K562 (cell line): ENCODE measurements around the gene PADI4. TPM values are rescaled to one million over a fixed set of nuclear protein-coding genes. Genes with fewer than 3 reads are reported as not detected.

Experiments
- ATAC-seq: fragments of 200-7000 bp; cut with Tn5 transposase; 3 replicates; pipeline ENCODE4 v1.9.1; 2020; ENCODE audit warnings: moderate library complexity
- BruUV-seq: library from RNA; stranded (reverse); fragments of 400-500 nt; replicated peaks from 2 replicates; lab custom pipeline; 2021; lab: Mats Ljungman, UMichigan
- CTCF ChIA-PET: fragments of 300-600 bp; formaldehyde crosslinking; extraction: SDS; loops from one replicate; lab custom pipeline; 2021; ENCODE audit warnings: low intra/inter-chr PET ratio; lab: Yijun Ruan, JAX
- POLR2A ChIA-PET: fragments of 300-600, 350-650 bp; sonication (Branson Sonifier 250); formaldehyde crosslinking; extraction: SDS; loops from one replicate; lab custom pipeline; 2021; ENCODE audit warnings: antibody characterized with exemption, inconsistent platforms; lab: Yijun Ruan, JAX
- DNase-seq, 4 experiments: peaks; one replicate each; pipeline versions ENCODE4 v3.0.0 to v3.0.0-alpha.2; 2011 to 2018; ENCODE audit warnings: low spot score in 3 of 4, mixed read lengths in 3 of 4; ENCODE audit errors: extremely low read depth in 1 of 4
- FAIRE-seq: peaks from 2 replicates; lab custom pipeline; 2011; peaks lifted over from hg19 to GRCh38; lab: Jason Lieb, UNC
- H2AFZ ChIP-seq: 2 replicates; pipeline ENCODE4 v1.6.0; 2011; ENCODE audit warnings: low read depth, low read length, control low read depth, inconsistent platforms
- H3K27ac ChIP-seq: fragments of 200-600 bp; 3 replicates; pipeline ENCODE4 v1.8.0; 2011; ENCODE audit warnings: low read depth, mild to moderate bottlenecking, control low read depth, inconsistent platforms, low read length, moderate library complexity, mixed read lengths; ENCODE audit errors: extremely low read depth
- H3K27me3 ChIP-seq, 2 experiments: fragments of 300-600 bp in 1 of 2; 2 replicates in 1 of 2; 3 replicates in 1 of 2; pipeline versions ENCODE4 v1.6.0 to v1.8.0; 2011; ENCODE audit warnings: inconsistent platforms in 2 of 2, low read length in 2 of 2, mild to moderate bottlenecking in 1 of 2, mixed read lengths in 1 of 2, moderate library complexity in 1 of 2; ENCODE audit not compliant: control insufficient read depth in 2 of 2, insufficient read depth in 2 of 2
- H3K36me3 ChIP-seq: fragments of 300-600 bp; 3 replicates; pipeline ENCODE4 v1.8.0; 2011; ENCODE audit warnings: mild to moderate bottlenecking, low read length, inconsistent platforms; ENCODE audit not compliant: control insufficient read depth, insufficient read depth
- H3K4me1 ChIP-seq, 2 experiments: fragments of 200-600 bp in 1 of 2; replicated peaks in 1 of 2; 2 replicates in 1 of 2; 3 replicates in 1 of 2; pipeline versions ENCODE4 v1.5.1 to v1.8.0; 2011; ENCODE audit warnings: inconsistent platforms in 2 of 2, low read length in 2 of 2, mild to moderate bottlenecking in 1 of 2, mixed read lengths in 1 of 2, moderate library complexity in 1 of 2; ENCODE audit not compliant: control insufficient read depth in 2 of 2, insufficient read depth in 2 of 2
- H3K4me2 ChIP-seq: 2 replicates; pipeline ENCODE4 v1.6.1; 2011; ENCODE audit warnings: low read length, control low read depth, inconsistent platforms, mixed read lengths; ENCODE audit not compliant: insufficient read depth
- H3K4me3 ChIP-seq: fragments of 200-600 bp; sonication (generic), shearing (Covaris generic); 2 replicates; pipeline ENCODE4 v1.5.1; 2016; ENCODE audit warnings: control low read depth, inconsistent platforms
- H3K79me2 ChIP-seq: fragments of 200-600 bp; 3 replicates; pipeline ENCODE4 v1.8.0; 2011; ENCODE audit warnings: low read length, inconsistent platforms; ENCODE audit not compliant: control insufficient read depth, insufficient read depth
- H3K9ac ChIP-seq, 2 experiments: 2 replicates each; pipeline versions ENCODE4 v1.6.0 to v1.6.1; 2011; ENCODE audit warnings: low read depth in 2 of 2, low read length in 2 of 2, control low read depth in 1 of 2, inconsistent platforms in 1 of 2, mild to moderate bottlenecking in 1 of 2, mixed read lengths in 1 of 2; ENCODE audit not compliant: insufficient read depth in 1 of 2
- H3K9me1 ChIP-seq: one replicate; pipeline ENCODE4 v1.6.0; 2011; ENCODE audit warnings: inconsistent platforms, mild to moderate bottlenecking, low read length, moderate library complexity; ENCODE audit not compliant: control insufficient read depth, insufficient read depth
- H3K9me3 ChIP-seq: replicated peaks from 2 replicates; pipeline ENCODE4 v1.5.1; 2011; ENCODE audit warnings: low read depth, low read length, inconsistent platforms; ENCODE audit not compliant: control insufficient read depth, insufficient read depth
- H4K20me1 ChIP-seq: replicated peaks from 2 replicates; pipeline ENCODE4 v1.6.1; 2011; ENCODE audit warnings: low read length, inconsistent platforms, mixed read lengths; ENCODE audit not compliant: control insufficient read depth, insufficient read depth
- CBFA2T3 ChIP-seq: fragments of 450-650 bp; IDR thresholded peaks from 2 replicates; pipeline ENCODE4 v1.6.1; 2017
- CHD4 ChIP-seq: fragments of 200-600 bp; sonication (generic); IDR thresholded peaks from 3 replicates; pipeline ENCODE4 v1.6.1; 2012; ENCODE audit warnings: low read depth, mild to moderate bottlenecking, mixed read lengths, low read length, inconsistent platforms; ENCODE audit not compliant: insufficient read depth, insufficient replicate concordance, poor library complexity, severe bottlenecking
- DMBX1 ChIP-seq: fragments of 250-450 bp; sonication (Bioruptor Pico); IDR thresholded peaks from 2 replicates; pipeline ENCODE4 v1.8.0; 2022; ENCODE audit warnings: inconsistent platforms, mild to moderate bottlenecking, moderate library complexity, borderline replicate concordance
- E2F3 ChIP-seq: fragments of 250-450 bp; sonication (Bioruptor Pico); IDR thresholded peaks from 2 replicates; pipeline ENCODE4 v1.4.0; 2020; ENCODE audit warnings: mild to moderate bottlenecking
- HDAC3 ChIP-seq: fragments of 450-650 bp; IDR thresholded peaks from 2 replicates; pipeline ENCODE4 v1.6.1; 2018; ENCODE audit warnings: borderline replicate concordance, mild to moderate bottlenecking, moderate library complexity; ENCODE audit not compliant: partially characterized antibody
- KDM5B ChIP-seq: fragments of 200-600 bp; sonication (generic); IDR thresholded peaks from 2 replicates; pipeline ENCODE4 v1.6.1; 2012; ENCODE audit warnings: low read depth, mild to moderate bottlenecking, moderate library complexity, low read length, control low read depth, inconsistent platforms; ENCODE audit not compliant: insufficient replicate concordance
- MCM5 ChIP-seq: fragments of 450-650 bp; IDR thresholded peaks from 2 replicates; pipeline ENCODE4 v1.6.1; 2016; ENCODE audit warnings: low read depth
- NFE2 ChIP-seq: IDR thresholded peaks from 2 replicates; pipeline ENCODE4 v1.6.1; 2014; ENCODE audit warnings: antibody characterized with exemption, low read depth
- PHF21A ChIP-seq: fragments of 450-650 bp; IDR thresholded peaks from 2 replicates; pipeline ENCODE4 v1.6.1; 2017; ENCODE audit warnings: low read depth, borderline replicate concordance
- RNF2 ChIP-seq: sonication (generic); IDR thresholded peaks from 2 replicates; pipeline ENCODE4 v1.6.1; 2016
- SMAD2 ChIP-seq: fragments of 150-350 bp; IDR thresholded peaks from 2 replicates; pipeline ENCODE4 v1.6.1; 2014; ENCODE audit warnings: low read depth, mild to moderate bottlenecking, low read length
- TRIM28 ChIP-seq: fragments of 450-650 bp; IDR thresholded peaks from 2 replicates; pipeline ENCODE4 v1.6.1; 2017
- ZNF324 ChIP-seq: fragments of 250-450 bp; sonication (Bioruptor Pico); IDR thresholded peaks from 2 replicates; pipeline ENCODE4 v1.4.0; 2020; ENCODE audit warnings: mild to moderate bottlenecking
- ZNF785 ChIP-seq: fragments of 250-450 bp; sonication (Bioruptor Pico); IDR thresholded peaks from 2 replicates; pipeline ENCODE4 v1.4.0; 2020; ENCODE audit warnings: mild to moderate bottlenecking
- ZSCAN32 ChIP-seq: fragments of 450-650 bp; formaldehyde crosslinking; IDR thresholded peaks from 2 replicates; pipeline ENCODE4 v1.4.0; 2020; ENCODE audit warnings: mild to moderate bottlenecking, moderate library complexity
- WGBS: fragments of 100-300 bp; shearing (Covaris generic); methylation state at CpG from one replicate; pipeline ENCODE4 v1.1.6; 2016; ENCODE audit warnings: low coverage, mixed read lengths; ENCODE audit not compliant: insufficient coverage; ENCODE audit errors: missing lambda C conversion rate; 5-methylcytosine and 5-hydroxymethylcytosine counted together
- in situ Hi-C: fragments of 300-500 bp; cut with MboI; formaldehyde crosslinking; loops from 4 replicates; pipeline ENCODE4 v1.15.0; 2018; ENCODE audit warnings: inconsistent platforms, mixed read lengths
- intact Hi-C: fragments of 100-400 bp; cut with micrococcal nuclease; formaldehyde crosslinking; loops from 2 replicates; pipeline ENCODE4 v1.14.2; 2022
- polyA plus RNA-seq, 8 experiments: library from polyadenylated mRNA; depleted of rRNA in 4 of 8; stranded (reverse) in 5 of 8; unstranded in 3 of 8; fragments of >200 nt; fragmentation: Nextera tagmentation in 2 of 8; fragmentation: Illumina TruSeq in 1 of 8; extraction: Ambion mirVana in 2 of 8; extraction: Trizol in 1 of 8; gene quantifications; 2 replicates each; pipeline versions ENCODE4 v1.2.1 to v1.2.3, GENCODE V29; 2011 to 2014; ENCODE audit warnings: inconsistent platforms in 1 of 8, missing spikeins in 1 of 8
- total RNA-seq, 7 experiments: library from RNA; depleted of rRNA in 6 of 7; stranded (reverse); fragments of >200 nt in 6 of 7; fragmentation: Illumina TruSeq in 2 of 7; extraction: Trizol in 2 of 7; gene quantifications; 2 replicates each; pipeline versions ENCODE4 v1.2.1 to v1.2.3, GENCODE V29; 2011 to 2021; ENCODE audit warnings: low replicate concordance in 1 of 7
- TF ChIP-seq, protein P1 (sequence below): fragments of 450-650 bp; formaldehyde crosslinking; IDR thresholded peaks from 2 replicates; pipeline ENCODE4 v1.4.0; 2020; ENCODE audit warnings: mild to moderate bottlenecking, mixed read lengths

PADI4 gene
- total and polyA plus RNA-seq, 9 of the 15 experiments (the other 6 are each of a cell fraction or from before 2014, with no cell fraction given) = 0.22 to 0.33 TPM; not detected in 7

DNA sequence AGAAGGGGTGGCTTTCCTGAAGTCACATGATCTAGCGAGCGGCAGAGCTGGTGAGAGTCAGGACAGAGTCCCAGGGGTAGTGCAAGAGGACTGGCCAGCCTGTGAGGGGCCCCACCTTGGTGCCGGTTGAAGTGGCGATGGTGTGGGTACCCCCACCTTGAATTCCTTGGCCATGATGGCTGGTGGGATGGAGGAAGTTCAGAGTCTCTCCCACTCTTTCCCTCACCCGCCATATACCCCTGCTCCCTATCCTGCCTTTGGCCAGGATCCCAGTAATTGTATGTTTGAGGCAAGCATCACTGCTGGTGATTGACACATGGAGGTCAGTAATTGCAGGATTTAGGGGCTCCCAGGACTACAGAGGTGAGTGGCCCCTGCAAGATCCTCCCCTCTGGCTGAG, 47.3 kb upstream of the PADI4 start:
- in situ Hi-C loops (no loop called here), intact Hi-C loops (no loop called here)
- H3K36me3 ChIP-seq = no peaks in the 10 kb centered on the region
- H3K4me2 ChIP-seq = no peak overlapping the region
- BruUV-seq = no TSS peak
- no peak overlapping the region for H3K27ac ChIP-seq
- WGBS = 3% methylated on average over 5 of the region's 5 CpGs
- H3K4me3 ChIP-seq = no peak overlapping the region
- H3K9ac ChIP-seq = no peak overlapping the region
- peaks cover 9% of the 10 kb centered on the region for H4K20me1 ChIP-seq
- FAIRE-seq (no peak), ATAC-seq (no peak), DNase-seq (no peak)
- POLR2A ChIA-PET = interaction anchor here (0.6 kb wide), 1 partner anchor 16 kb away, joined by 3 read pairs; no protein-coding TSS in a partner anchor
- H3K4me1 ChIP-seq = no peaks in the 10 kb centered on the region
- no peaks in the 10 kb centered on the region for H3K9me3 ChIP-seq
- CTCF ChIA-PET = no interaction called here
- no peaks in the 10 kb centered on the region for H3K9me1 ChIP-seq
- no peaks in the 10 kb centered on the region for H3K79me2 ChIP-seq
- H2AFZ ChIP-seq = no peak overlapping the region
- TF ChIP-seq, protein P1, sequence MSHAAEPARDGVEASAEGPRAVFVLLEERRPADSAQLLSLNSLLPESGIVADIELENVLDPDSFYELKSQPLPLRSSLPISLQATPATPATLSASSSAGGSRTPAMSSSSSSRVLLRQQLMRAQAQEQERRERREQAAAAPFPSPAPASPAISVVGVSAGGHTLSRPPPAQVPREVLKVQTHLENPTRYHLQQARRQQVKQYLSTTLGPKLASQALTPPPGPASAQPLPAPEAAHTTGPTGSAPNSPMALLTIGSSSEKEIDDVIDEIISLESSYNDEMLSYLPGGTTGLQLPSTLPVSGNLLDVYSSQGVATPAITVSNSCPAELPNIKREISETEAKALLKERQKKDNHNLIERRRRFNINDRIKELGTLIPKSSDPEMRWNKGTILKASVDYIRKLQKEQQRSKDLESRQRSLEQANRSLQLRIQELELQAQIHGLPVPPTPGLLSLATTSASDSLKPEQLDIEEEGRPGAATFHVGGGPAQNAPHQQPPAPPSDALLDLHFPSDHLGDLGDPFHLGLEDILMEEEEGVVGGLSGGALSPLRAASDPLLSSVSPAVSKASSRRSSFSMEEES (CRISPR knock-in tag) = peak; percentile 62
- TF ChIP-seq PHF21A = no peak
- H3K27me3 ChIP-seq = peaks cover 9 to 52% of the 10 kb centered on the region in 2 experiments; a peak in 4 of 5 replicates

DNA sequence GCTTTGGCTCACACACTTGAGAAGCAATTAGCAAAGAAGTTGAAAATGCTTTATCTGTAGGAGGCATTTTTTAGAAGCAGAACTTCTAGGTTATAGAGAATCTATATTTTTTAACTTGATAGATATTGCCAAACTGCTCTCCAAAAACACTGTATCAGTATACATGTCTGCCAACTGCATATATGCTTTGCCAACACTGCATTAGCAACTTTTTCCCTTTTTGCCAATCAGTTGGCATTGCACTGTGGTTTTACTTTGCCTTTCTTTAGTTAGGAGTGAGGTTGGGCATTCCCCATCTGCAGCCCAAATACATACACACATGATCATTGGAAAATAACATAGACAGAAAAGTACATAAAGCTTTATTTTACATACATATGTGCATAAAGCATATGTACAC, 44.1 kb upstream of the PADI4 start:
- BruUV-seq = no TSS peak
- no peak for TF ChIP-seq CBFA2T3
- no peak for TF ChIP-seq ZNF785 (CRISPR knock-in tag)
- TF ChIP-seq NFE2 = no peak
- TF ChIP-seq TRIM28 = no peak
- no peak for TF ChIP-seq ZNF324
- TF ChIP-seq ZSCAN32 (CRISPR knock-in tag) = no peak
- no peak for TF ChIP-seq E2F3 (CRISPR knock-in tag)
- no peak for TF ChIP-seq DMBX1 (CRISPR knock-in tag)
- TF ChIP-seq MCM5 = no peak
- TF ChIP-seq RNF2 = no peak
- no peak for TF ChIP-seq SMAD2
- no peak for TF ChIP-seq CHD4
- TF ChIP-seq KDM5B = no peak
- TF ChIP-seq HDAC3 = no peak

More for the DNA sequence above, 44.1 kb upstream of the PADI4 start:
- Histone ChIP-seq H3K4me1 (no peaks in the 10 kb centered on the region), H3K9me3 (no peaks in the 10 kb centered on the region), H3K4me2 (no peak overlapping the region), H3K79me2 (no peaks in the 10 kb centered on the region), H4K20me1 (no peaks in the 10 kb centered on the region), H3K27ac (no peak overlapping the region), H3K9me1 (no peaks in the 10 kb centered on the region), H2AFZ (no peak overlapping the region), H3K27me3 (peaks cover 2 to 37% of the 10 kb centered on the region in 2 experiments; a peak in 3 of 5 replicates), H3K4me3 (no peak overlapping the region), H3K36me3 (no peaks in the 10 kb centered on the region), H3K9ac (no peak overlapping the region)
- ATAC-seq (no peak), DNase-seq (no peak), FAIRE-seq (no peak)
- CTCF ChIA-PET = no interaction called here
- intact Hi-C loops (no loop called here), in situ Hi-C loops (no loop called here)
- POLR2A ChIA-PET = no interaction called here
